Globus pallidus (tissue), 1 donor: ENCODE data around the gene TEX30.
"Not testable (repeated sequence)": the region's sequence is repeated elsewhere in the genome, so short reads cannot be mapped to it uniquely, and the experiment has no call there.

Source experiments
- DNase-seq: peaks from one replicate; pipeline ENCODE4 v3.0.0-alpha.2; 2015; ENCODE audit warnings: low spot score

Gene TEX30

GRCh38 chr13:102773441-102774213 is at the start of gene TEX30:
TSS of gene TEX30 (minus strand) at chr13:102773786. CDS start at chr13:102770026, 3,760 bp downstream.
- peak; percentile 77 for DNase-seq

- no peak for DNase-seq
These were observed 44.3 kb upstream of the TEX30 start for GRCh38 chr13:102817907-102818306.

- DNase-seq, result no peak
These were observed 43.7 kb upstream of the TEX30 start for GRCh38 chr13:102817241-102817640.

- no peak for DNase-seq
These were observed 43.1 kb upstream of the TEX30 start for GRCh38 chr13:102816708-102817107.

GRCh38 chr13:102815788-102816187 is 42.2 kb upstream of the TEX30 start:
- no peak for DNase-seq

GRCh38 chr13:102814793-102815192 is 41.2 kb upstream of the TEX30 start:
- no peak for DNase-seq

- DNase-seq, result no peak
These were observed 40.5 kb upstream of the TEX30 start for GRCh38 chr13:102814025-102814607.

- no peak for DNase-seq
These were observed 39.2 kb upstream of the TEX30 start for GRCh38 chr13:102812611-102813287.

GRCh38 chr13:102807699-102808098 is 34.1 kb upstream of the TEX30 start:
- no peak for DNase-seq

- DNase-seq, result no peak
These were observed 32.1 kb upstream of the TEX30 start for GRCh38 chr13:102805680-102806079.

- peak; percentile 76 for DNase-seq
These were observed 26.8 kb upstream of the TEX30 start for GRCh38 chr13:102800145-102801041.

GRCh38 chr13:102799426-102800144 is 26.0 kb upstream of the TEX30 start:
- peak; percentile 42 for DNase-seq

- DNase-seq, result peak; percentile 88
These were observed 25.2 kb upstream of the TEX30 start, which contains the start of the genes BIVM and POGLUT2 for GRCh38 chr13:102798581-102799425. TSS of gene BIVM (plus strand) at chr13:102799119. CDS start at chr13:102807268, 8,149 bp downstream. TSS of gene POGLUT2 (minus strand) at chr13:102798976. CDS start at chr13:102798670, 306 bp downstream.

- DNase-seq, result no peak
These were observed 20.2 kb upstream of the TEX30 start for GRCh38 chr13:102793611-102794355.

- no peak for DNase-seq
These were observed 18.8 kb upstream of the TEX30 start for GRCh38 chr13:102792396-102792795.

- DNase-seq, result no peak
These were observed 15.1 kb upstream of the TEX30 start for GRCh38 chr13:102788683-102789082.

- DNase-seq, result no peak
These were observed 10.9 kb upstream of the TEX30 start for GRCh38 chr13:102784483-102784882.

- no peak for DNase-seq
These were observed 8.0 kb upstream of the TEX30 start for GRCh38 chr13:102781591-102781990.

GRCh38 chr13:102780656-102781055 is 7.1 kb upstream of the TEX30 start:
- DNase-seq, result not testable (repeated sequence)
